ENCODE data around the gene ACAA1.

DNA sequence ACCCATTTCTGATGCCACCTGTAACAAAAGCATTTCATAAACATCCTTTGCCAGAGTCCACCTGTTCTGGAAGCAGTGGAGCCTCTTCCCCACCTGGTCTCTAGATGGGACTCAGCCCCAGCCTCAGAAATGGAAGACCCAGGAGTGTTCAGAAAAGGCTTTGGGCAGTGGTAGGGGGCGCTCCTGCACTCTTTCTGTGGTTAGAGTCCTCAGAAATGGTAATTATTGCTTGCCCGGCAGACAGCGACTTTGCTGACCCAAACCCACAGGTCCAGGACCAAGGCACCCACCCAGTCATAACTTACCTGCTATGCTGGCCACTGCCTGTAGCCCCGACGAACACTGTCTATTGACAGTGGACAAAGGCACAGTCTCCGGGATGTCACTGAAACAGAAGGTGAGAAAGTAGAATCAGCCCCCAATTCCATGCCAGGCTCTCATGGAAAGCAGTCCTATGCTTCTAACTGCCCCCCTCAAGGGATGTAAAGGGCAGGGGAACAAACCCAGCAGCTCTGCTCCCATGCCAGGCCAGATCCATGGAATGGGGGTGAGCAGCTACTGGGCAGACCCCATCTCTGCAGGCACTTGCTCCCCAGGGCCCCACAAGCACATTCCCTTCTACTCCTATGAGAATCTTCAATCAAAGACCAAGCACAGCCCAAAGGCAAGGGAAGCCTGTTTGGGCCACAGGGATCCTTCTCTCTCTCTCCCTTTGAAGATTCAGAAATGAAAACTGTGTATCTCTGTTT, 5.1 kb downstream of the ACAA1 start:
- TF ChIP-seq, protein P1, sequence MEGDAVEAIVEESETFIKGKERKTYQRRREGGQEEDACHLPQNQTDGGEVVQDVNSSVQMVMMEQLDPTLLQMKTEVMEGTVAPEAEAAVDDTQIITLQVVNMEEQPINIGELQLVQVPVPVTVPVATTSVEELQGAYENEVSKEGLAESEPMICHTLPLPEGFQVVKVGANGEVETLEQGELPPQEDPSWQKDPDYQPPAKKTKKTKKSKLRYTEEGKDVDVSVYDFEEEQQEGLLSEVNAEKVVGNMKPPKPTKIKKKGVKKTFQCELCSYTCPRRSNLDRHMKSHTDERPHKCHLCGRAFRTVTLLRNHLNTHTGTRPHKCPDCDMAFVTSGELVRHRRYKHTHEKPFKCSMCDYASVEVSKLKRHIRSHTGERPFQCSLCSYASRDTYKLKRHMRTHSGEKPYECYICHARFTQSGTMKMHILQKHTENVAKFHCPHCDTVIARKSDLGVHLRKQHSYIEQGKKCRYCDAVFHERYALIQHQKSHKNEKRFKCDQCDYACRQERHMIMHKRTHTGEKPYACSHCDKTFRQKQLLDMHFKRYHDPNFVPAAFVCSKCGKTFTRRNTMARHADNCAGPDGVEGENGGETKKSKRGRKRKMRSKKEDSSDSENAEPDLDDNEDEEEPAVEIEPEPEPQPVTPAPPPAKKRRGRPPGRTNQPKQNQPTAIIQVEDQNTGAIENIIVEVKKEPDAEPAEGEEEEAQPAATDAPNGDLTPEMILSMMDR (IDR thresholded peaks at IDR 0.05; ENCODE audit: low read depth, low read length, missing input control), result peak; percentile 17
- TF ChIP-seq, protein P2, sequence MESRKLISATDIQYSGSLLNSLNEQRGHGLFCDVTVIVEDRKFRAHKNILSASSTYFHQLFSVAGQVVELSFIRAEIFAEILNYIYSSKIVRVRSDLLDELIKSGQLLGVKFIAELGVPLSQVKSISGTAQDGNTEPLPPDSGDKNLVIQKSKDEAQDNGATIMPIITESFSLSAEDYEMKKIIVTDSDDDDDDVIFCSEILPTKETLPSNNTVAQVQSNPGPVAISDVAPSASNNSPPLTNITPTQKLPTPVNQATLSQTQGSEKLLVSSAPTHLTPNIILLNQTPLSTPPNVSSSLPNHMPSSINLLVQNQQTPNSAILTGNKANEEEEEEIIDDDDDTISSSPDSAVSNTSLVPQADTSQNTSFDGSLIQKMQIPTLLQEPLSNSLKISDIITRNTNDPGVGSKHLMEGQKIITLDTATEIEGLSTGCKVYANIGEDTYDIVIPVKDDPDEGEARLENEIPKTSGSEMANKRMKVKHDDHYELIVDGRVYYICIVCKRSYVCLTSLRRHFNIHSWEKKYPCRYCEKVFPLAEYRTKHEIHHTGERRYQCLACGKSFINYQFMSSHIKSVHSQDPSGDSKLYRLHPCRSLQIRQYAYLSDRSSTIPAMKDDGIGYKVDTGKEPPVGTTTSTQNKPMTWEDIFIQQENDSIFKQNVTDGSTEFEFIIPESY (IDR thresholded peaks at IDR 0.05), result no peak
- TF ChIP-seq, protein P3, sequence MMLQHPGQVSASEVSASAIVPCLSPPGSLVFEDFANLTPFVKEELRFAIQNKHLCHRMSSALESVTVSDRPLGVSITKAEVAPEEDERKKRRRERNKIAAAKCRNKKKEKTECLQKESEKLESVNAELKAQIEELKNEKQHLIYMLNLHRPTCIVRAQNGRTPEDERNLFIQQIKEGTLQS (IDR thresholded peaks at IDR 0.05), result no peak
- no peak for TF ChIP-seq REST (IDR thresholded peaks at IDR 0.05)
- TF ChIP-seq RAD21 (IDR thresholded peaks at IDR 0.05), result peak; percentile 45 to 56

Measured in liver (tissue), 3 donors.